GM19238 (cell line): Measurements from ENCODE around the gene COL4A6.
"Not testable (repeated sequence)": the region's sequence is repeated elsewhere in the genome, so short reads cannot be mapped to it uniquely, and the experiment has no call there.

Experiments
- DNase-seq: peaks from one replicate; pipeline ENCODE4 v3.0.0; 2011; ENCODE audit warnings: low spot score; ENCODE audit not compliant: insufficient read length

The COL4A6 gene

DNA sequence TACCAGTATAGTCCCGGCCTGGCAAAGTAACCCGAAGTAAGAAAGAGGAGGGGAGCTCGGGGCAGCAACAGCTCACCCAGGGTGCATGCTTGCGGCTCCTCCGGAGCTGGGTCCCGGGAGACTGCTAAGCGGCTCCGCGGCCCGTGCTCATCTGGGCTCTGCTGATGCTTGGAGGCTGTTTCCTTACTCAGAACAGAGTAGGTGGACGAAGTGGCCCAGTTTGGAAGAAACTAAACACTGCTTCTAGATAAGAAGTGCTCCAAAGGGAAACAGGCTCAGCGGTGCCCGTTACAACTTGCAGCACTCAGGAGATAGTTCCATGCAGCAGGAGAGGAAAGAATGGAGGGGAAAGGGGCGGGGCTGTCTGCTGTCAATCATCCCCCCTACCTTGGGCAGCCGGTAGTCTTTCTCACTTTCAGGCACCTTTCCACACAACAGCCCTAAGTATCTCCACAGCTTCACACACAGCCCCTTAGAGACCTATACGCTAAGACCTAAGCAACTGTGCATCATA is at the start of gene COL4A6:
Gene COL4A6, minus strand, starts transcription at position 313 of the 514 bp plus-strand sequence. Its CDS starts 226 bp downstream, at position 87.
- no peak for DNase-seq

DNA sequence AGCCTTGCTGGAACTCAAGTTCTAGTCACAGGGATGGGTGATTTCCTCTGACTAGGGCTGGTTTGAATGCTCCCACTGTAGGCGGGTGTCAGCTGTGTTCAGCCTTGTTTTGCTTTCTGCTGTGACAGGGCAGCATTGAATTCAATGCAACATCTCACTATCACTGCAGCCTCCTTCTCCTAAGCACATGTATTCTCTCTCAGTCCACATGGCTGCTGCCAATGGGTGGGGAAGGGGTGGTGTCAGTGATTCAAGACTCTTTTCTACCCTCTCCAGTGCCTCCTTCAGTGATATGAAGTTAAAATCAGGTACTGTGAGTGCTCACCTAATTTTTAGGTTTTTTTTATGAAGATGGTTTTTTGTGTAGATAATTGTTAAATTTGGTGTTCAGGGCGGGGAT is 47.7 kb upstream of the COL4A6 start:
- DNase-seq = no peak

DNA sequence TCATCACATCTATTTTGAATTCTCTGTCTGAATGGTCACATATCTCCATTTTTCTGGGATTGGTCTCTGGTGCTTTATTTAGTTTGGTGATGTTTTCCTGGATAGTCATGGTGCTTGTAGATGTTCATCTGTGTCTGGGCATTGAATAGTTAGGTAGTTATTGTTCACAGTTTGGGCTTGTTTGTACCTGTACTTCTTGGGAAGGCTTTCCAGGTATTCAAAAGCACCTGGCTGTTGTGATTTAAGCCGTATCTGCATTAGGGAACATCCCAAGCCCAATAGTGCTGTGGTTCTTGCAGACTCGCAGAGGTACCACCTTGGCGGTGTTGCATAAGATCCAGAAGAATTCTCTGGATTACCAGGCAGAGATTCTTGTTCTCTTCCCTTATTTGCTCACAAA is 46.0 kb upstream of the COL4A6 start:
- no peak for DNase-seq

DNA sequence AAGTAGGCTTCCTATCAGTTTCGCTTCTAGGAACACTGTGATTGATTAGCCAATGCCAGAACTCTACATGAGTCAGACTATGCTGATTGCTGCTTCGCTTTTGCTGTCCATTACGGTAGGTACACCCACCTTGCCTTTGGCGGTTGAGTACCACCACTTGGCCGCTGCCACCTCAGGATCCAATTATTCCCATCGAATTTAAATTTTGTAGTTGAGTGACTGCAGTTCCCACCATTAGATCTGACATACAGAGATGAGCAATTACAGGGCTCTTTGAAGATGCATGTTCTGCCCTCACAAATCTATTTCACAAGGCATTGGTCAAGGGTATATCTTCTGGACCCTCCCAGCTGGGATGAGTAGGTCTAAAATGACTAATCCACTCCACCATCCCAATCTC is 43.3 kb upstream of the COL4A6 start:
- not testable (repeated sequence) for DNase-seq

DNA sequence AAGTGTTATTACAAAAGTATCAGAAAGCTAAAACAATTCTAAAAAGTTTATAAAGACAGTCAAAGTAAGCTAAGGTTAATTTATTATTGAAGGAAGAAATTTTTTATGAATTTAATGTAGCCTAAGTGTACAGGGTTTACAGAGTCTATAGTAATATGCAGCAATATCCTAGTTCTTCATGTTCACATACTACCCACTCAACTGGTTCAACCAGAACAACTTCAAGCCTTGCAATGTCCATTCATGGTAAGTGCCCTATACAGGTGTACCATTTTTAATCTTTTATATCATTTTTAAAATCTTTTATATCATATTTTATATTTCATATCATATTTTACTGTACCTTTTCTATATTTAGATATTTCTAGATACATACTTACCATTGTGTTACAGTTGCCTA is 35.8 kb upstream of the COL4A6 start:
- no peak for DNase-seq

DNA sequence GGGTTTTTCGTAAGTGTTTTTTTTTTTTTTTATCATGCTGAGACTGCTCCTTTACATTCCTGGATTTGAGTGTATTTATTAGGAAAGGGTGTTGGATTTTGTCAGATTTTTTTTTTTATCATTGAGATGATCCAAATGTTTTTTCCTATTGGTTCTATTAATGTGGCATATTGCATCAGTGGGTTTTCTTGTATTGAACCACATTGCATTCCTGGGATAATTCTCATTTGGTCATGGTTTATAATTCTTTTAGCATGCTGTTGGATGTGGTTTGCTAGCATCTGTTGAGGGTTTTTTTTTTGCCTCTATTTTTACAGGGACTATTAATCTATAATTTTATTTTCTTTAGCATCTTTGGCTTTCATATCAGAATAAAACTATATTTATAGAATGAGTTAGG is 30.3 kb upstream of the COL4A6 start:
- DNase-seq = no peak

DNA sequence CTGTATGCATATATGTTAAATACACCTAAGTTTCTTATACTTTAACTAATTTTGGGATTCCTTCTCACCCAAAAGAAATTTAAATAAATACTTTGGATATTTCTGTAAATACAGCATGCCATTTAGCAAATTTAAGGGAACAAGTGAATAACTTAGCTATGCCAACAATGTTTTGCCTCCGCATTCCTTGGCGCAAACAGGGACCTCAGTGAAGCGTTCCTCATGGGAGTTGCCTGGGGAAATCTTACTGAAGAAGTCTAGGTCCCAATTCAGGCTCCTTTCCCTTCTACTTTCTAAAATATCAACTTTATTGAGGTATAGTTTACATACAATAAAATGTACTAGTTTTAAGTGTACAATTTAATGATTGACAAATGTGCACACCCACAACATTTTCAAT is 26.4 kb upstream of the COL4A6 start:
- no peak for DNase-seq

DNA sequence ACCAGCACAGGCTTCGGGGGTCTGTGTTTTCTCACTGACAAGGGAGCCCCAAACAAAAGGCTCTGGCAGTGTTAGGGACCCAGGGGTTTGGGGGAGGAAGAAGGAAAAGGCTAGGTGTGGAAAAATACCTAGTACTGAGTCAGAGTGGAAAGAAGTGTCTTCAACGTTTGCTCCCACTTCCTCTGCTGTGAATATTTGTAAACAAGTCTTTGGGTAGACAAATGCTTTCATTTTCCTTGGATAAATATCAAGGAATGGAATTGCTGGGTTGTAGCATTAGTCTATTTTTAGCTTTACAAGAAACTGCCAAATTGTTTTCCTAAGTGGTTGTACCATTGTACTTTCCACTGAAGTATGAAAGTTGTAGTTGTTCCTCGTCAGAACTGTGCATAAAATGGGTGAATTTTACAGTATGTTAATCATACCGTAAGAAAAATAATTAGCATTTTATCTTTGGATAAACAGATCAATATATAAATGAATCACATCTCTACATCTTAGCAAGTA is 18.8 kb upstream of the COL4A6 start:
- no peak for DNase-seq

DNA sequence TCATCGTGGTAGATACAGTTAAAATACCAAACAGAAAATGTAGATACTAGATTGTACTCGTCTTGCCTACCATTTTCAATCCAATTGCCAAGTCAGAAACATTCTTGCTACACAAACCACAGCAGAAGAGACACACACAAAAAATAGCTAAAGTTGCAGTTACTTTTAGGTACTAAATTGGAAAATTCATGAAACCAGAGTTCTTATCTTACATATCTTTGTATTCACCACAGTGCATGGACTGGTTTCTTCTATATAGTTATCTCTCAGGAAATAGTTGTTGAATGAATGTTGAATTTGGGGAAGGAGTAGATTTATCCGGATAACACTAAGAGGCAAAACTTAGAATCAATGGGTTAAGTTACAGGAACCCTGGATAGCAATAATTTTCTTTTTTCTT is 15.6 kb upstream of the COL4A6 start:
- DNase-seq = no peak

DNA sequence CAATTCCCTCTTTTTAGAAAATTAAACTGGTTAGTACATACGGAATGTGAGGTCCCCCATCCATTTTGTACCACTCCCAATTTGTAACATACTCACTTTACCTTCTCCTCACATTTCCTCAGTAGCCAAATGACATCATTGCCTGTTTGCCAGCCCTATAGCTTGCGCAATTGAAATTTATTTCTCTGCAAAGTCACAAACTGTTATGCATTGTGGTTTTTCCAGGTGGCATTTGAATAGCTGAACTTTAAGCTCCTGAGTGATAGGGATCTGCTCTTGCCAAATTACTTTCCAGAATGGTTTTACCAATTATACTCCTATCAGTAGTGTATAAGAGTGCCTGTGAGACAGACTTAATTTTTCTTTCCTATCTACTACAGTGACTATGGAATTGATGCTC is 9.1 kb upstream of the COL4A6 start:
- DNase-seq = no peak

DNA sequence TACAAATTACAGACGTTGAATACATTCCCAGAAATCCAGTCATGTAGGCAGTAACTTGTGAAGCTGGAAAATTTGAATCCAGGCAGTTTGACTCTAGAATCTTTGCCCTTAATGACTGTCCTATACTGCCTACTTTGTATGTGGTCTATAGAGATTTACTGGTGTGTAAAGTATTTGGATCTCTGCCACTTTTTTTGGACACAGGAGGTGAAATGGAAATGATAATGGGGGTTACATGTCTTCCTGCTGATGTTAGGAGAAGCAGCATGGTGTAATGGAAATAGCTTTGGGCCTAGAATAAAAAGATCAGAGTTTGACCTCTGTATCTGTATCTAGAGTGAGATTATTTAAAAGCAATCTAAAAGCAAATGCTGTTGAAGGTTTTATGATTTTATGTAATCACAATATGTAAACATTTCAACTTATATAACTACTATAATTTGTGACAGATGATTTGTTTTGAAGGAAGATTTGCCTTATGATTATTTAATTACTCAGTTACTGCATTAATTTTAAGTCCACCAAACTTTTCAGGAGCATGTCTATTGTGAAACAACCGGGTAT is 4.8 kb upstream of the COL4A6 start:
- DNase-seq = no peak

DNA sequence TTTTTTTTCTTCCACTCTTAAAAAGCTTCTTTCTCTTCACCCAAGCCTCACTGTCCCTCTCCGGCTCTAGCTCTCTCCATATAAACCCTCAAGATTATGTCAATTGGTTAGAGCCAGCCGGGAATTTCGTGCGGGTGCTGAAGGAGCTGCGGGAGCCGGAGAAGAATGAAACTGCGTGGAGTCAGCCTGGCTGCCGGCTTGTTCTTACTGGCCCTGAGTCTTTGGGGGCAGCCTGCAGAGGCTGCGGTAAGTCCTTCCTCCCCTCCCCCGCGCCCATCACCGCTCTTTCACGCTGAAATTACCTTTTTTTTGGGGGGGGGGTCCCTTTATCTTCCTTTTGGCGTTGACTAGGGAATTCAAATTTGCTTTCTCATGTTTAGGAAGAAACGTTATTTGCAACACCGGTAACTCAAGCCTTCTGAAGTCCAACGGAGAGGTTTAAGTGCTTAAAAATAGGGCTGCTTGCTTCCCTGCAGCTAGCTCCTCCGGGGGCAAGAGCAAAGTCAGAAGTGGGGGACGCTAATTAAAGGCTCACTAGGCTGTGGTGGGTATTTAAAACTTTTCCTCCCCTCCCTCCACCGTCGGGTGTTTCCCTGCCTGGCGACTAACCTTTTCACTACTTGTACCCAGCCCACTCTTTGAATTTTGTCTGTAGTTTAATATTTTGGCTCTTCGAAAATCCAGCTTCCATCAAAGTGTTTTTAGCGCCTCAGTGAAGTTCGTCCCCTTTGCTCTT is 1.9 kb upstream of the COL4A6 start:
- no peak for DNase-seq

DNA sequence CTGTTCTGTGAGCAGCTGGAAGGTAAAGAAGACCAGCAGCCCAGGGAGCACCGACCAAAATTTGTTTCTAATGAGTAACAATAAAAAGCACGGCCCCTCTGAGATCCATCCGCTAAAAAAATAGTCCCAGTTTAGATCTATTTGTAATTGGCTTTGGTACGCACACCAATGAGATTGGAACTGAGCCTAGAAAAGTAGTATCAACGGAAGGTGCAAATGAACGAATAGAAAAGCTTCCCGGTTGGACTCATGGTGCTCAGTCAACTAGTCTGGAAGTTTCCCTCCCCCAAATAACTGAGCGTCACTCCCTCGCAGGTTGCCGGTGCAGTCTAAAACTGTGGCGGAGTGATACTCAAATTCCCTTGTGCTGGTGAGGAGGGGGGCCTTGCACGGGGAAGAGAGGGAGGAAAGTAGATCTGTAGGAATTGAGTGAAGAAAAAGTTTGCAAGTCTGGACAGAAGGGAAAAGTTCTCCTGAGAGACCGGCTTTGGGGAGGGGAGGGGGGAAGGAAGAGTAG is 1.3 kb upstream of the COL4A6 start, which contains the start of gene COL4A5:
Gene COL4A5, plus strand, starts transcription at position 413 of the 517 bp plus-strand sequence. CDS start 288 bp downstream, outside the sequence.
- DNase-seq = no peak

DNA sequence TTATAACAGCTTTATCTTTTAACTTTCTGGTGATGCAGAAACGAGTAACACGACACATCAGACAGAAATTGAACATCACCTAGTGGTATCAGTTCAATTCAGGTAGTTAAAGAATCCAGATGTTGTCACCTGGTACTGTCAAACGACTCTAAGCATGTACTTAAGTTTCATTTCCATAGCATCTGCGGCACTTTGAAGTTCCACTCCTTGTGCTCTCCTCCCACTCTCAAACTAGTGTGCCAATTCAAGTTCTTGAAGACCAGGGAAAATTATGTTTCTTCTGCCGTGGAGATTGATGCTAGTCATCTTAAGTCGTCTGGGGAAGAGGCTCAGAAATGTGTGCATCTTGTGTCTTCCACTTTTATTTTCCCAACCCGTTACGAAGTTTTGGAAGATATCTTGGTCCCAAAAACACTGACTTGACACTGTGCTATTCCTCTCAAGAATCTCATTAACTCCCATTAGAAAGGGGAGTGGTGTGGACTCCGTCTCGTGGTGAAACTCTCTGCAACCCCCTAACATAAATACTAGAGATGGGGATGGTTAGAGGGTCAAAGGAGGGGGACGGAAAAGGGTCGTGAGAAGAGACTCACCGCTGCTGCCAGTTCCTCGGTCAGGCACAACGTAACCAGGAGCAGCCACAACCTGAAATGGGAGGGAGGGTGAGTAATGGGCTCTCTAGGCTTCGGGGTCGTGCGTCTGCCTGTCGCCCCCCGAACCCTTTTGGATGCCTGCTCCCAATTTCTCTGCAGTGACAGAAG is 693 bp downstream of the COL4A6 start:
- DNase-seq = no peak

DNA sequence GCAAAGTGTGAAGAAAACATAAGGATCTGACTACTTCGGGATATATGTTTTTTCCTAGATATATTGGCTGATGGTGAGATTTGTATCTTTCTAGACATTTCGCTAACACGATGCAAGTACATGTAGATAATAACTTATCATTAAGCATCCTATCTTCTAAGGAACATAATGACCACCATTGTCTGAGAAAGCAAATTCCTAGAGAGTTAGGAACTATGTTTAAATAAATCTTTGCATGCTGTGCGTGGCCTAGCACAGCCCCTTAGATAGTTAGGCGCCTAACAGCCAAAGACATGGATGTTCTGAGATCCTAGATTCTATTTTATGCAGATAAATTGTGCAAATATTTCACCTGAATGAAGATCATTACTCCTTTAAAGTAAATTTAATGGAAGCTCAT is 3.0 kb downstream of the COL4A6 start:
- no peak for DNase-seq

DNA sequence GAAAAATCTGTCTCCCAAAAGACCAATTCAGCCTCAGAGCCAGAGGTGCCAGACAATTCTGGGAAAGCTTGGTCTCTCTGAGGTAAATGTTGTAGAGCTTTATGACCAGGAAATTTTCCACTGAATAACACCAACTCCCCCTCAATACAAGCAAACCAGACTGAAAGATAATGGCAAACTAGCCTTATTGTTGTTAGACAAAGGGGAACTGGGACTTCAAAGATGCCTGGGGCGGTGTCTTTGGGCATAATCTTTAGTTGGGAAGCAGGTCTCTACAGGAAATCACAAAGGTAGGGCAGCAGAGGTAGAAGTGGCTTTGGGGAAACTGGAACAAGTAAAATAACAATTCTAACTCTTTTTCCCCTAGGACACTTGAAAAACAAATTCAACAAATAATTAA is 12.0 kb downstream of the COL4A6 start:
- DNase-seq = no peak

DNA sequence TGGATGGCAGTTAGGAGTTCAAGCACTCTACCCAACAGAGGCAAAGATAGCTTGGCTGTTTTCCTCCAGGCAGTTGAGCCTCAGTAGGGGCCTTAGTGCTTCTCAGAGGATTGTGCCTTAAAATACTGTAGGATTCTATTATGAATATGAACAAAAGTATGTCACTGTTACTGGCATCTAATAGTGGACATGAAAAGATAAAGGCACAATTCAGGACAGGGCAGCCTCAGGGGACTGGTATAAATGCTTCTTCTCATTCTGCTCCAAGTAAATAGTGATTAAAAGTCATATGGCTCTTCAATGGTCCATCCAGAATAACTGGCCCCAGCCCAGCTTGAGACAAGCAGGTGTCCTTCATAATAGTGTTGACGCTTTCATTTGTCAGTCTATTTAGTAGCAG is 17.7 kb downstream of the COL4A6 start:
- DNase-seq = no peak

DNA sequence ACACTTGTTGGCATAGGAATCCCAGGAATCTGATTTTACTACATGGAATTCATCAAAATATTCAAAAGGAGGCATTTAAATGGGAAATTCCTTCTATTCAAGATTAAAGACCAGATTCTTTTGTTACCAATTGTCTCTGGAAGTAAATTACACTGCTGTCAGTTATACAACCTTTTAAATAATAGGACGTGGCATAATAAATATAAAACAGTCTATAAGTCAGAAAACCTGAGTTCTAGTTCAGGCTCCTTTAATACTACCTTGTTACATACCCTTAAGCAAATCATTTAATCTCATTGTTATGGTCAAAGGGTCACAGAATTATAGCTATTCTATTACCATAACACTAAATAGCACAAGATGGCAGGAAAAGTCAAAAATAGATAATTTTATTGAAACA is 18.8 kb downstream of the COL4A6 start:
- DNase-seq = no peak

DNA sequence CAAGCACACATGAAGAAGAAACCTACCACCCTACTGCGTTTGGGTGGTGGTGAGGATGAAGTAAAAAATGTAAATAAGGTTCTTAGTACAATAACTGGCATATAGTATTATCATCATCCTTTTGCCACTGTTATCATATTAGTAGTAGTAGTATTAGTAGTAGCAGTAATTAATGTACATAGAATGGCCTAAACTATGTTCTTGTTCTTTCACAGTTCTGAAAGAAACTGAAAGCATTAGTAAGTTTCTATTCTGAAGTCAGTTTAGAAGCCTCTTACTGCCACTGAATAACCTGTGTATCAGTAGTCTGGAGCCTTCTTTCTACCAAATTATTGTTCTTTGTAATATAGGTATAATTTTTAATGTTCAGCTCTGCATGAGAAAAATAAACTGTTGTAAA is 21.0 kb downstream of the COL4A6 start:
- no peak for DNase-seq

DNA sequence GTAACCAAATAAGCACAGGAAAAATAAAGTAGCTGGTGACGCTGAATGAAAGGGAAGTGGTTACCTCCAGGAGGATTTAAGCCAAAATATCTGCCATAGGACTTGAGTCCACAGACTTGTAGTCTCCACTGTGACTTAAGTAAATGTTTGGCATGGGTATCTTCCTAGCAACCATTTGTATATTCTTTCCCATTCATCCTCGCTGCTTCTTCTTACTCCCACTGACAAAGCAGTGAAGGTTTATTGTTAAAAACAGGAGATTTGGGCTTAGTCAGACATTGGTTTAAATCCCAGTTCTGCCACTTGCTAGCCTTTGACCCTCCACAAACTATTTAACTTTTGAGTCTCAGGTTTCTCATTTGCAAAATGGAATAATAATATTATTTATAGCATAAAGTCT is 22.3 kb downstream of the COL4A6 start:
- DNase-seq = no peak

DNA sequence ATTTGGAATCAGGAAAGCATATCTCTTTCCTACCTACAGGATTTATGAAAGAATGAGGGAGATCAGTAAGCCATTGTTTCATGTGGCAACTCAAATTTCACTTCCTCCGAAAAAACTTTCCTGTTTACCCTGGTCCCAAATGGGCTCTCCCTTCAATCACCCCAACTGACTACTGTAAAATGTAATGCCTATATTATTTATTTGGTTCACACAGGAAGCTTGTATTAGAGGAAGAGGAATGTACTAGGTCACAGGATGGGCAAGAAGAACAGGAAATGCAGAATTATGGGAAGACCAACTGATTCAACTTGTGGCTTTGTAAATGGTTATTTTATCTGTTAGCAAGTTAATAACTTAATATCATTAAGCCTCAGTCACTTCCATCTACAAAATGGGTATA is 23.1 kb downstream of the COL4A6 start:
- DNase-seq = no peak

DNA sequence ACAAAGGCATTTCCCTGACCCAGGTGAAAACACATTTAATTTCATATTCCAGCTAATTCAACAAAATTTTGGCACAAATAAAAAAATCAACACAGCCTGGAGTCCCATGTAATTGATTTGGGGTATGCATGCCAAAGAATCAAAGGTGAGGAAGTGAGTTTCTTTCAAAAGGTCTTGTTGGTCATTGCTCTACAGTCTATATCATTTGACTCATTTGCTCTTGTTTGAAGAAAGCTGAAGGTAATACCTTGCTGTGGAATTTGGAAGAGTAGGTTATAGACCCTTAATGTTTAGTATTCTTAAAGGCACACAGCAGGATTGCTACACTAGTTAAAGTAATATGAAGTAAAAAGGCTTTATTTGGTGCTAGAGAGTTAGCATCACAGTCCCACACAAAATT is 25.4 kb downstream of the COL4A6 start:
- no peak for DNase-seq
